ENCODE data around the gene TOMM34. TPM values are rescaled to one million over a fixed set of nuclear protein-coding genes. Genes with fewer than 3 reads are reported as not detected.

The TOMM34 gene
- total and polyA plus RNA-seq, 2 experiments from 2014 or later, result 27.4 to 38.7 TPM

- no peak overlapping the region for H3K27ac Mint-ChIP-seq
- Histone ChIP-seq H3K4me3 (no peak overlapping the region), H4K20me1 (replicated peaks; ENCODE audit: insufficient read depth) (peaks cover 59% of the 10 kb centered on the region), H3K79me2 (replicated peaks; ENCODE audit: insufficient read depth) (peaks cover 65% of the 10 kb centered on the region), H3K36me3 (ENCODE audit: insufficient read depth) (peaks cover 52% of the 10 kb centered on the region), H3K27ac (ENCODE audit: low read depth) (no peak overlapping the region), H3K4me1 (ENCODE audit: insufficient read depth) (no peaks in the 10 kb centered on the region), H3K4me2 (no peak overlapping the region), H3K27me3 (ENCODE audit: insufficient read depth) (no peaks in the 10 kb centered on the region), H3F3A (replicated peaks; ENCODE audit: low read depth) (0 out of 2 replicates have a peak, but pooled peaks cover under 1% of the 10 kb centered on the region), H2AFZ (no peak overlapping the region), H3K9me2 (ENCODE audit: insufficient read depth) (no peaks in the 10 kb centered on the region)
- DNase-seq (ENCODE audit: low spot score) (no peak), ATAC-seq (no peak)
- peaks cover 2% of the 10 kb centered on the region for H3K27me3 Mint-ChIP-seq (ENCODE audit: insufficient read depth, low read depth, poor library complexity)
- H3K9me3 Mint-ChIP-seq, result no peaks in the 10 kb centered on the region
- peaks cover 65% of the 10 kb centered on the region for H3K36me3 Mint-ChIP-seq (ENCODE audit: low read depth)
- H3K4me3 Mint-ChIP-seq, result no peak overlapping the region
- TF ChIP-seq EZH2phosphoT487 (IDR thresholded peaks at IDR 0.05; ENCODE audit: unreplicated experiment) (no peak), ZNF331 (CRISPR knock-in tag; IDR thresholded peaks at IDR 0.05; ENCODE audit: low read depth) (no peak), STAT1 (IDR thresholded peaks at IDR 0.05; ENCODE audit: unreplicated experiment) (no peak), REST (IDR thresholded peaks at IDR 0.05; ENCODE audit: unreplicated experiment) (no peak), ETS1 (IDR thresholded peaks at IDR 0.05) (no peak), POLR2AphosphoS5 (IDR thresholded peaks at IDR 0.05; ENCODE audit: low read depth) (no peak), ZNF114 (CRISPR knock-in tag; IDR thresholded peaks at IDR 0.05) (no peak), CTCF (conservative IDR thresholded peaks at IDR 0.05; ENCODE audit: low read depth in 2 of 2) (no peak), EZH2 (IDR thresholded peaks at IDR 0.05; ENCODE audit: low read depth, unreplicated experiment) (no peak), CREB1 (CRISPR knock-in tag; IDR thresholded peaks at IDR 0.05; ENCODE audit: low read depth) (no peak), JUNB (IDR thresholded peaks at IDR 0.05; ENCODE audit: unreplicated experiment) (no peak), NANOG (IDR thresholded peaks at IDR 0.05; ENCODE audit: borderline replicate concordance) (no peak), ZNF462 (CRISPR knock-in tag; IDR thresholded peaks at IDR 0.05) (no peak)
- H3K4me1 Mint-ChIP-seq, result no peaks in the 10 kb centered on the region; the same call in 2 of the 3 replicates
Observed at GRCh38 chr20:44901974-44902373, 58.2 kb downstream of the TOMM34 start.

All from GM23338 (cell line).